ENCODE results near the gene ITFG1. TPM values are rescaled to one million over a fixed set of nuclear protein-coding genes. Genes with fewer than 3 reads are reported as not detected.

Gene ITFG1
- total and polyA plus RNA-seq, 8 donors: 8.1 to 90.0 (median 32.2) TPM

DNA sequence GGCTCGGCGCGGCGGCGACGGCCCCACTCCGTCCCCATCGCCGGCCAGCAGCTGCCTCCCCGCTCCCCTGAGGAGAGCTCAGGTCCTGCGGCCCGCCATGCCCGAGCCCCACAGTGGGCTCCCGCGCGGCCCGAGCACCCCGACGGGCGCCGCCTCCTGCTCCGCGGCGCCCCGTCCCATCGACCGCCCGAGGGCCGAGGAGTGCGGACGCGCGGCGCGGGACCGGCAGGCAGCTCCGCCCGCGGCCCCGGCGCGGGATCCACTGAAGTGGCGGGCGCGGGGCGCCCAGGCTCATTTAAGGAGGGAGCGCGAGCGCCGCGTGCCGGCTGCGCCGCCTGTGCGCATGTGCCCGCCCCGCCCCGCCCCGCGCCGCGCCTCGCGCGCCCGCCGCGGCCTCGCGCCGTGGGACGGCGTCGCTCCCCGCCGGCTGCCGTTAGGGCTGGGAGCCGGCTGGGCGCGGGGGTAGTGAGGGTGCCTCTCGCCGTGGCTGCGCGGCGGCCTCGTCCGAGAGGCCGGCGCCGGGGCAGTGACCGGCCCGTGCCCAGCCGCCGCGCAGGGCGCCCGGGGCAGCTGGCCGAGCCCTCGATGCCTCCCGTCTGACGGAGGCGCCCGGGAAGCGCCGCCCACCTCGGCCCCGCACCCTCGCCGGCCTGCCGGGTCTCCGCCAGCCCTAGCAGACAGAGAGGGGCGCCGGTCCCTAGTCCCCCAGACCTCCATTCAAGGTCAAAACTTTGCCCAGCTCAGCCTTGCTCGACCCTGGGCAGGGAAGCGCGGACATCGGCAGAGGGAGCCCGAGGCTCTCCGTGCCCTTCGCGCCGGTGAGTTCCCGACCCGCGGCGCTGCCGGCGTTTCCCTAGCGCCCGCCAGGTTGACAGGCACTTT, 316.9 kb downstream of the ITFG1 start, which contains the start of gene NETO2:
NETO2 (minus strand) TSS at position 269 of the 882 bp plus-strand sequence. CDS start 333 bp downstream, outside the sequence.
- peak within 1 kb of the TSS in 4 of 5 donors; percentile 25 to 64 (median 50) for H3K27ac ChIP-seq
- H3K4me3 ChIP-seq: peak within 1 kb of the TSS; percentile 50 to 72 (median 57)
- DNase-seq: peak; percentile 57 to 86
- H3K36me3 ChIP-seq: no peaks in the 10 kb centered on the region
- intact Hi-C loops (cut with DNase I; ENCODE audit: low total_unique reads): loop anchor here (5.0 to 10.0 kb wide), 2 partner anchors 911 to 1018 kb away; no protein-coding TSS in a partner anchor
- peaks cover 0 to 47% (median 7%) of the 10 kb centered on the region in 3 donors for H3K27me3 ChIP-seq
- no peaks in the 10 kb centered on the region for H3K9me3 ChIP-seq
- peaks cover 18 to 30% (median 27%) of the 10 kb centered on the region in 4 donors for H3K4me1 ChIP-seq
- TF ChIP-seq, protein P1, sequence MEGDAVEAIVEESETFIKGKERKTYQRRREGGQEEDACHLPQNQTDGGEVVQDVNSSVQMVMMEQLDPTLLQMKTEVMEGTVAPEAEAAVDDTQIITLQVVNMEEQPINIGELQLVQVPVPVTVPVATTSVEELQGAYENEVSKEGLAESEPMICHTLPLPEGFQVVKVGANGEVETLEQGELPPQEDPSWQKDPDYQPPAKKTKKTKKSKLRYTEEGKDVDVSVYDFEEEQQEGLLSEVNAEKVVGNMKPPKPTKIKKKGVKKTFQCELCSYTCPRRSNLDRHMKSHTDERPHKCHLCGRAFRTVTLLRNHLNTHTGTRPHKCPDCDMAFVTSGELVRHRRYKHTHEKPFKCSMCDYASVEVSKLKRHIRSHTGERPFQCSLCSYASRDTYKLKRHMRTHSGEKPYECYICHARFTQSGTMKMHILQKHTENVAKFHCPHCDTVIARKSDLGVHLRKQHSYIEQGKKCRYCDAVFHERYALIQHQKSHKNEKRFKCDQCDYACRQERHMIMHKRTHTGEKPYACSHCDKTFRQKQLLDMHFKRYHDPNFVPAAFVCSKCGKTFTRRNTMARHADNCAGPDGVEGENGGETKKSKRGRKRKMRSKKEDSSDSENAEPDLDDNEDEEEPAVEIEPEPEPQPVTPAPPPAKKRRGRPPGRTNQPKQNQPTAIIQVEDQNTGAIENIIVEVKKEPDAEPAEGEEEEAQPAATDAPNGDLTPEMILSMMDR (IDR thresholded peaks at IDR 0.05): peak in 5 of 7 experiments; percentile 14 to 24 (median 20)
- TF ChIP-seq POLR2A (IDR thresholded peaks at IDR 0.05) (no peak), POLR2AphosphoS5 (IDR thresholded peaks at IDR 0.05) (no peak)
- 1 to 2% (median 2%) methylated on average over 43 to 126 of the region's 130 CpGs for WGBS, 5 donors

DNA sequence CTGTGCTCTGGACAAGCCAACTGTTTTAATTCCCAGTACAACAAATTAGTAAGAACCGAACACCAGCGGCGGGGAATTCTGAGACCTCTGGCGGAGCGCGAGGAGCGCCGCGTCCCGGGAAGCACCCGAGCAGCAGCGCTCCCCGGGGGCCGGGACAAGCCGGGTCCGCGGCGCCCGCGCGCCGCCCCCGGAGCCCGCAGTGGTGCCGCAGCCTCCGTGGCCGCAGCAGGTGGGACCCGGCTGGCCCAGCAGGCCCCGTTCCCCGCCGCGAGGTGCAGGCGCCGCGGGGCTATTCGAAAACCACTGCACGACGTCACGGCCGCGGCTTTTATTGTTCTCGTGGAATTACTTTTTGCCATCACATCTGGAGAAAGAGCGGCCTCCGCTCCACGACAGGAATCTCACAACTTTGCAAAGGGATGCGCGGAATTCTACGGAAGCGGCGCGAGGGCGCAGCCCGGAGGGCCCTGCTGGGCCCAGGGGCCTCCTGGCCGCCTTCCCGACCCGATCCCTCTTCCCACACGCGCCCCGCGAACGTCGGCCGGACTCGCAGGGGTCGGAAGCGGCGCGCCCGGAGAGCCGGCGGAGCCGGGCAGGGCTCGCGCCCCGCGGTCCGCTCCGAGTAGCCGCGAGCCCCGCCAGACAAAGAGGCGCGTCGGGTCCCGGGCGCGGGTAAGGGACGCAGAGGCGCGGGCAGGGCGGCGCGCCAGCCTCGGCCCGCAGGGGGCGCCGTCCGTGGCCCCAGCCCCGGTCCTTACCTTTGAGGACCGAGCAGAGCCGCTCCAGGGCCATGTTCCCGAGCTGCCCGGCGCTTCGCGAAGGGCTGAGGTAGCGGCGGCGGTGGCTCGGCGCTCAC, 317.8 kb downstream of the ITFG1 start:
- Histone ChIP-seq H3K4me1 (peaks cover 18 to 30% (median 27%) of the 10 kb centered on the region in 4 donors), H3K9me3 (no peaks in the 10 kb centered on the region), H3K36me3 (no peaks in the 10 kb centered on the region), H3K27me3 (peaks cover 0 to 47% (median 7%) of the 10 kb centered on the region in 3 donors), H3K4me3 (peak overlapping the region; percentile 50 to 72 (median 57)), H3K27ac (peak overlapping the region in 4 of 5 donors; percentile 25 to 64 (median 50))
- DNase-seq: peak; percentile 64 to 84
- WGBS, 5 donors: 0 to 3% (median 1%) methylated on average over 5 to 111 of the region's 111 CpGs
- TF ChIP-seq EP300 (IDR thresholded peaks at IDR 0.05): no peak
- TF ChIP-seq, protein P1 (IDR thresholded peaks at IDR 0.05): peak in 3 of 7 experiments; percentile 38 to 69 (median 49)
- intact Hi-C loops (cut with DNase I; ENCODE audit: low total_unique reads): loop anchor here (5.0 to 10.0 kb wide), 2 partner anchors 912 to 1019 kb away; no protein-coding TSS in a partner anchor

DNA sequence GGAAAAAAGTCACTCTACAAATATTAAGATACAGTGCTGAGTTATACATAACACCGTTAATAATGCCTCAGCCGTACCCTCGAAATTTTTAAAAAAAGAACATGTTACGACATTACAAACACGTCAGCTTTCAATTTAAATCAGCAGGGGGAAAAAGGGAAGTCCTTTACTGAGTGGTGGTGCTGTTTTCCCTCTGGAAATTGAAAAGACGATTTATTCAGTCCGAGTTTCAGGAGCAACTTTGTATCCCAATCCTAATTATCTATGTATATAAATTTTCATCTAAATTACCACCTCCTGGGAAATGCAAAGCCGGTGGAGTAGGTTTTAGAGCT, 318.4 kb downstream of the ITFG1 start:
- Histone ChIP-seq H3K27me3 (peaks cover 0 to 47% (median 7%) of the 10 kb centered on the region in 3 donors), H3K9me3 (no peaks in the 10 kb centered on the region), H3K36me3 (no peaks in the 10 kb centered on the region), H3K4me1 (peaks cover 18 to 30% (median 27%) of the 10 kb centered on the region in 4 donors), H3K27ac (peak overlapping the region in 2 of 5 donors; percentile 56 to 64), H3K4me3 (peak overlapping the region; percentile 50 to 72 (median 57))
- no peak for DNase-seq
- intact Hi-C loops (cut with DNase I; ENCODE audit: low total_unique reads): loop anchor here (5.0 to 10.0 kb wide), 2 partner anchors 912 to 1020 kb away; no protein-coding TSS in a partner anchor
- 1 to 2% (median 1%) methylated on average over 8 of the region's 8 CpGs for WGBS, 5 donors
- TF ChIP-seq POLR2A (IDR thresholded peaks at IDR 0.05): no peak
- TF ChIP-seq, protein P1 (IDR thresholded peaks at IDR 0.05): no peak
- no peak for TF ChIP-seq EP300 (IDR thresholded peaks at IDR 0.05)
- no peak for TF ChIP-seq POLR2AphosphoS5 (IDR thresholded peaks at IDR 0.05)

Data from stomach (tissue), 9 donors.